Smooth muscle cell (in vitro differentiated cells): Measurements from ENCODE around the gene UTP25. TPM values are rescaled to one million over a fixed set of nuclear protein-coding genes. Genes with fewer than 3 reads are reported as not detected.

Source experiments
- DNase-seq: peaks from one replicate; lab custom pipeline; 2025; ENCODE audit not compliant: unreplicated experiment; lab: John Stamatoyannopoulos, UW
- H2AFZ ChIP-seq: fragments of 200-600 bp; sonication (generic); 2 replicates; pipeline ENCODE4 v1.6.0; 2016; ENCODE audit warnings: antibody characterized with exemption, low read depth, mild to moderate bottlenecking
- H3F3A ChIP-seq: fragments of 200-600 bp; sonication (generic); 2 replicates; pipeline ENCODE4 v1.6.0; 2017; ENCODE audit warnings: antibody characterized with exemption, low read depth
- H3K27ac ChIP-seq: fragments of 200-600 bp; sonication (generic); 2 replicates; pipeline ENCODE4 v1.5.1; 2016; ENCODE audit warnings: low read depth, mild to moderate bottlenecking
- H3K27me3 ChIP-seq: fragments of 200-600 bp; sonication (generic); 2 replicates; pipeline ENCODE4 v1.6.1; 2016; ENCODE audit warnings: low read depth, mild to moderate bottlenecking
- H3K36me3 ChIP-seq: fragments of 200-600 bp; sonication (generic); 2 replicates; pipeline ENCODE4 v1.5.1; 2016; ENCODE audit warnings: low read depth
- H3K4me1 ChIP-seq: fragments of 200-600 bp; sonication (generic); 2 replicates; pipeline ENCODE4 v1.5.1; 2016; ENCODE audit warnings: low read depth
- H3K4me2 ChIP-seq: fragments of 200-600 bp; sonication (generic); 2 replicates; pipeline ENCODE4 v1.6.0; 2016; ENCODE audit warnings: mild to moderate bottlenecking
- H3K4me3 ChIP-seq: fragments of 200-600 bp; sonication (generic); 2 replicates; pipeline ENCODE4 v1.5.1; 2016; ENCODE audit warnings: mild to moderate bottlenecking
- H3K79me2 ChIP-seq: fragments of 200-600 bp; sonication (generic); 2 replicates; pipeline ENCODE4 v1.6.0; 2016; ENCODE audit warnings: low read depth, mild to moderate bottlenecking
- H3K9ac ChIP-seq: fragments of 200-600 bp; sonication (generic); 2 replicates; pipeline ENCODE4 v1.6.0; 2016; ENCODE audit warnings: low read depth
- H3K9me3 ChIP-seq: fragments of 200-600 bp; sonication (generic); replicated peaks from 2 replicates; pipeline ENCODE4 v1.5.1; 2016; ENCODE audit warnings: low read depth
- H4K20me1 ChIP-seq: fragments of 200-600 bp; sonication (generic); 2 replicates; pipeline ENCODE4 v1.6.0; 2016; ENCODE audit warnings: low read depth
- WGBS: methylation state at CpG from one replicate; pipeline ENCODE4 v1.1.7; 2016; ENCODE audit warnings: low lambda C conversion rate; 5-methylcytosine and 5-hydroxymethylcytosine counted together
- polyA plus RNA-seq: library from polyadenylated mRNA; unstranded; fragments of >200 nt; fragmentation: Nextera tagmentation; extraction: Ambion mirVana; gene quantifications from 2 replicates; pipeline ENCODE4 v1.2.1, GENCODE V29; 2016
- total RNA-seq: library from RNA; depleted of rRNA; stranded (reverse); fragments of >200 nt; gene quantifications from 2 replicates; pipeline ENCODE4 v1.2.3, GENCODE V29; 2014
- TF ChIP-seq, protein P1 (sequence below): fragments of 200-600 bp; sonication (generic); IDR thresholded peaks from 2 replicates; pipeline ENCODE4 v1.5.1; 2017; ENCODE audit warnings: borderline replicate concordance, mild to moderate bottlenecking, antibody characterized with exemption; ENCODE audit not compliant: insufficient read depth, poor library complexity, severe bottlenecking

UTP25 gene
- total and polyA plus RNA-seq, 2 experiments from 2014 or later: 2.9 to 6.2 TPM

DNA sequence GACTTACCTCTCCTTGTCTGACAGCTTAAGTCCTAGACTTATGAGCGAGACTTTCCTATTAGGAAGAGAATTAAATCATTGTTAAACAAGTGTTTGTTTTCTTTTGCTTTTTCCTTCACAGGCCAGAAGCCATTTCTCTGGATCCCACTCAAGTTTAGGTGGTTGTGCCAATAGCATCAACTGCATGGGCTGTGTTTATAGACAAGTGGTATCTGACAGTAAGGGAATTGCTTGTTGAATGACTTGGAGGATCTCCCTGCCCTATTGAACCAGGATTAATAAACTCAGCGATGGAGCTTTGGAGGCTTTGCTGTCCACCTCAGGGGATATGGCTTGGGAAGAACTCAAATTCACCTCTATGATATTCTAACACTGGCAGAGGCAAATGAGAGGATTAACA lies 43.7 kb downstream of the UTP25 start:
- TF ChIP-seq, protein P1, sequence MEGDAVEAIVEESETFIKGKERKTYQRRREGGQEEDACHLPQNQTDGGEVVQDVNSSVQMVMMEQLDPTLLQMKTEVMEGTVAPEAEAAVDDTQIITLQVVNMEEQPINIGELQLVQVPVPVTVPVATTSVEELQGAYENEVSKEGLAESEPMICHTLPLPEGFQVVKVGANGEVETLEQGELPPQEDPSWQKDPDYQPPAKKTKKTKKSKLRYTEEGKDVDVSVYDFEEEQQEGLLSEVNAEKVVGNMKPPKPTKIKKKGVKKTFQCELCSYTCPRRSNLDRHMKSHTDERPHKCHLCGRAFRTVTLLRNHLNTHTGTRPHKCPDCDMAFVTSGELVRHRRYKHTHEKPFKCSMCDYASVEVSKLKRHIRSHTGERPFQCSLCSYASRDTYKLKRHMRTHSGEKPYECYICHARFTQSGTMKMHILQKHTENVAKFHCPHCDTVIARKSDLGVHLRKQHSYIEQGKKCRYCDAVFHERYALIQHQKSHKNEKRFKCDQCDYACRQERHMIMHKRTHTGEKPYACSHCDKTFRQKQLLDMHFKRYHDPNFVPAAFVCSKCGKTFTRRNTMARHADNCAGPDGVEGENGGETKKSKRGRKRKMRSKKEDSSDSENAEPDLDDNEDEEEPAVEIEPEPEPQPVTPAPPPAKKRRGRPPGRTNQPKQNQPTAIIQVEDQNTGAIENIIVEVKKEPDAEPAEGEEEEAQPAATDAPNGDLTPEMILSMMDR: no peak
- no peak overlapping the region for H3K27ac ChIP-seq

DNA sequence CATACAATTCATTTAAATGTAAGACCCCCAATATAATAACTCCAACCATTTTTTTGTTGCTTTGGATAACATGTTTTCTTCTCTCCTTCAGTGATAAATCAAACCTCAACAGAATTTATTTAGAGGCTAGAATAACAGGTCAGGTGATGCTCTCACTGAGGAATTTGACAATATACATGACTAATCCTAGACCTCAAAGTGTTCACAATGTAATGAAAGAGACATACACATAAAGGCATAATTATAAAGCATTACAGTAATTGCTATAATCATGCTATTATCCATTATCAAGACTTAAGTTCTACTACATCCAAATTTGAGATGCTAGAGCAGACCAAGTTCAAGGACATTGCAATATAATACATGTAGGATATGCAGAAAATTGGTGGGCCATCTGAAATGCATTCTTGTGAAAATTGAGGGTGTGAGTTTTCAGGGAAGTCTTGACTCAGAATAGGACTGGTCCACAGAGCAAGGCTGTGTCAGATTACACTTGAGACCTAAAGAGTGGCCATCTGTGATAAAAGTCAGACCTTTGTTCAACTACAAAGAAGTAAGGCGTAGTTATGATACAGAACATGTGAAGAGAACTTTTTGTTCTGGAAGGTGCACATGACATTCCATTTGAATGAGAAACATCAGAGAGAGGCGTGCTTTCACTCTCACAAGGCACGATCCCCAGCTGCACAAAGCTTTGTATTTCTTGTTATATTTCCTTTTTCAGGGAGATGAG lies 45.5 kb downstream of the UTP25 start:
- H3K79me2 ChIP-seq: no peaks in the 10 kb centered on the region
- no peaks in the 10 kb centered on the region for H3K36me3 ChIP-seq
- no peak for DNase-seq
- H3K9me3 ChIP-seq: no peaks in the 10 kb centered on the region
- TF ChIP-seq, protein P1: no peak
- H3K27ac ChIP-seq: peak overlapping the region; percentile 84
- H3K4me3 ChIP-seq: no peak overlapping the region
- H3K4me2 ChIP-seq: no peak overlapping the region
- peaks cover 13% of the 10 kb centered on the region for H3F3A ChIP-seq
- H3K4me1 ChIP-seq: no peaks in the 10 kb centered on the region
- WGBS: 72% methylated on average over 3 of the region's 3 CpGs
- H3K9ac ChIP-seq: peak overlapping the region; percentile 62
- H2AFZ ChIP-seq: no peak overlapping the region
- H3K27me3 ChIP-seq: no peaks in the 10 kb centered on the region
- no peaks in the 10 kb centered on the region for H4K20me1 ChIP-seq

More for the DNA sequence above, 43.7 kb downstream of the UTP25 start:
- no peaks in the 10 kb centered on the region for H3K27me3 ChIP-seq
- H3K4me3 ChIP-seq: no peak overlapping the region
- 71% methylated on average over 2 of the region's 2 CpGs for WGBS
- no peak overlapping the region for H2AFZ ChIP-seq
- H3K36me3 ChIP-seq: no peaks in the 10 kb centered on the region
- DNase-seq: no peak
- H3K79me2 ChIP-seq: no peaks in the 10 kb centered on the region
- peaks cover 2% of the 10 kb centered on the region for H3F3A ChIP-seq
- H3K9me3 ChIP-seq: peaks cover 7% of the 10 kb centered on the region
- no peak overlapping the region for H3K4me2 ChIP-seq
- no peaks in the 10 kb centered on the region for H4K20me1 ChIP-seq
- no peak overlapping the region for H3K9ac ChIP-seq
- H3K4me1 ChIP-seq: no peaks in the 10 kb centered on the region

DNA sequence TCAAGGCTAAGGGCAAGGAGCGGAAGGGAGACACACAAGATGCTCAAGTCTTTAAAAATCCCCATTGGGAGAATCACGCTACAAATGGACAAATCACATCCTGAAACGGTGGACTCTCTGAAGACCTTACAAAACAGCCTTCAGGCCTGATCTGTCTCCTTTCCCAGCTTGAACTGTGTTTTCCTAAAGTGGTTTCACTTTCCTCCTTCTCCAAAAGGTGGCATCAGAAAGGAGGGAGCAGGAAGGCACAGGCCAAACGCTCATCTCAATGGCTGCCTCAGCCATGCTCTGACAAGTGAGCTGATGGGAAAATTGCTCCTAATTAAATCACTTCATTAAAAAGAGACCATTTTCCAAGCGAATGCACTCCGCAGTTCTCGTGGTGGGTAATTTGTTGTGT lies 47.7 kb downstream of the UTP25 start:
- H3K9ac ChIP-seq: no peak overlapping the region
- 55% methylated on average over 7 of the region's 7 CpGs for WGBS
- H3K9me3 ChIP-seq: no peaks in the 10 kb centered on the region
- no peaks in the 10 kb centered on the region for H3K79me2 ChIP-seq
- no peak for DNase-seq
- no peaks in the 10 kb centered on the region for H4K20me1 ChIP-seq
- TF ChIP-seq, protein P1: peak; percentile 20
- peak overlapping the region; percentile 17 for H3K4me2 ChIP-seq
- H3K4me1 ChIP-seq: no peaks in the 10 kb centered on the region
- H3K4me3 ChIP-seq: no peak overlapping the region
- H3F3A ChIP-seq: peaks cover 13% of the 10 kb centered on the region
- no peaks in the 10 kb centered on the region for H3K36me3 ChIP-seq
- H2AFZ ChIP-seq: no peak overlapping the region
- H3K27me3 ChIP-seq: no peaks in the 10 kb centered on the region
- no peak overlapping the region for H3K27ac ChIP-seq
